T1000 (cell line): ENCODE data around the gene LUC7L.
A peak's percentile ranks its signal among the peaks of the same experiment; 100 is the strongest.
"Not testable (repeated sequence)": the region's sequence is repeated elsewhere in the genome, so short reads cannot be mapped to it uniquely, and the experiment has no call there.

Experiments used
- DNase-seq: peaks from one replicate; lab custom pipeline; 2025; ENCODE audit warnings: mixed read lengths; lab: John Stamatoyannopoulos, UW

Gene LUC7L, protein sequence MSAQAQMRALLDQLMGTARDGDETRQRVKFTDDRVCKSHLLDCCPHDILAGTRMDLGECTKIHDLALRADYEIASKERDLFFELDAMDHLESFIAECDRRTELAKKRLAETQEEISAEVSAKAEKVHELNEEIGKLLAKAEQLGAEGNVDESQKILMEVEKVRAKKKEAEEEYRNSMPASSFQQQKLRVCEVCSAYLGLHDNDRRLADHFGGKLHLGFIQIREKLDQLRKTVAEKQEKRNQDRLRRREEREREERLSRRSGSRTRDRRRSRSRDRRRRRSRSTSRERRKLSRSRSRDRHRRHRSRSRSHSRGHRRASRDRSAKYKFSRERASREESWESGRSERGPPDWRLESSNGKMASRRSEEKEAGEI

DNA sequence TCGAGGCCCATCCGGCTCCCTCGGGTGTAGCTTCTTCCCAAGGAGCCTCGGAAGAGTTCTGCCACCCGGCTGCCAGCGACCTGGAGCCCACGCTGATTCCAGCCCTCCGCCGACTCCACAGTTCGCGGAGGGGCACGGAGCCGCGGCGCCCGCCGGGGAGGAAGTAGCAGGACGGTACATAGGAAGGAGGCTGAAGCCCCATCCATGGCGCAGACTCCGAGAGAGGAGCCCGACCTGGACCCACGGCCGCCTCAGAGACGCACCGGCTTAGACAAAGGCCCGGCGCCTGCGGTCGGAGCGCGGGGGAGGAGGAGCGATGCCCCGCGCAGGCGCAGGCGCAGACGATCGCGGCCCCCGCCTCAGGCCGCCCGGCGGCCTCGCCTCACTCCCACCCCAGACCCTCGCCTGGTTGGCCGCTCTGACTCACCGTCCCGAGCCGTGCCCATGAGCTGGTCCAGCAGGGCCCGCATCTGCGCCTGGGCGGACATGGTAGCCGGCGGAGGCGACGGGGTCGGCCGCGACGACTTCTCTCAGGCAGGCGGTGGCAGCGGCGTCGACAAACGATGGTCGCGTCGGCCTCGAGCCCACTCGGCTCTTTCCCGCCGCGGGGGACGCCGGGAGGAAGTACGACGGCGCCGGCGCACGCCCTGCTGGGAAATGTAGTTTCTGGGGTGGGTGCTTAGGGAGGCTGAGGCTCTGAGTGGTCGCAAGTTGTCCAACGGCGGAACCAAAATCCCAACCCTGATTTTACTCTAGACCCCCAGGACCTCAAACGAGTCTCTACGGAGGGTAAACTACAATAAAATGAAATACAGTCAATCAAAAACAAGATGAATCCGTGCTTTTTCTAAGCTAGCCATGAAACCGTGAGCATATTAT is at the start of gene LUC7L:
TSS of gene LUC7L (minus strand) at position 598 of the 879 bp plus-strand sequence. CDS start at position 488, 110 bp downstream.
- DNase-seq: peak; percentile 93

DNA sequence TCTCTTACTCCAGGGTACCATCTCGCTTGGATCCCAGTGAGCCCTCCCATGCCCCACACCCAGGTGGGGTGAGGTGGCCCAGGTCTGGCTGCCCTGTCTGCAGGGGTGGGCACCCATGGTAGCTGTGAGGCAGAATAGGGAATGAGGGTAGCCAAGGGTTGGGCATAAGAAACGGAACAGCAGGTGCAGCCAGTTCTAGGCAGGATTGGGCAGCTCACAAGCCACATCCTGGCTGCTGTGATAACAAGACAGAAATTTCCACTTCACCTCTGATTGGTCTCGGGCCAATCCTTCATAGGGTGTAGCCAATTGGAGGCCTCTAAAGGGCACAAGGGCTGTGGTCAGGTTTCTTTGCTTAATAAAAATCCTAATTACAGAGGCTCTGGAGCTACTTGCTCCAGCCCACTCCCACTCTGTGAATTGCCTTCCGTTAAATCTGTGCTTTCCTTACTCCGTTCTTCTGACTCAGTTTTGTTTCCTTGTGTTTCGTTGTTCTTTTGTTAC is 49.7 kb upstream of the LUC7L start:
- no peak for DNase-seq

DNA sequence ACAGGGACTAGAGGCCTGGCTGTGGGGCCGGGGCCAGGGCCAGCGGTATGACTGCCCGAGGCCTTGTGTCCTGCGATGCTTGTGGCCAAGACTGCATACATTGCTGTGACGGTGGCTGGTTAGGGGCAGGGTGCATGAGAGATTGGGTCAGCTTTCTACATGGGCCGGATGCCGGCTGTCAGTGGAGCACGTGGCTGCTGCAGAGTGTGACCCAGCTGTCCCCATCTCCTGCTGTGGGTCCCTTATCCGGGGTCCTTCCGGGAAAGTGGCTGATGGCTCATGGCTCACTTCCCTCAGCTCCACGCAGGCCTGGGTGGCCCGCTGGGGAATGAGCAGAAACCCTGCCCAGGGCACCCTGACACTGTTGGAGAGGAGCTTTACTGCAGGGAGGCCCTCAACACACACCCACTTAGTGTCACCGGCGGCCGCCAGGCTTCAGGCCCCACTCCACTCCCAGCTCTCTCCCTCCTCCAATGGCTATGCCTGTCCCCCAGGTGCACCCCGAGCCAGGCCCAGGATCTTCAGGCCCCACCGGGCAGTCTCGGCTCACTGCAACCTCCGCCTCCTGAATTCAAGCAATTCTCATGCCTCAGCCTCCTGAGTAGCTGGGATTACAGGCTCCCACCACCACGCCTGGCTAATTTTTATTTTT is 47.3 kb upstream of the LUC7L start:
- DNase-seq: no peak

DNA sequence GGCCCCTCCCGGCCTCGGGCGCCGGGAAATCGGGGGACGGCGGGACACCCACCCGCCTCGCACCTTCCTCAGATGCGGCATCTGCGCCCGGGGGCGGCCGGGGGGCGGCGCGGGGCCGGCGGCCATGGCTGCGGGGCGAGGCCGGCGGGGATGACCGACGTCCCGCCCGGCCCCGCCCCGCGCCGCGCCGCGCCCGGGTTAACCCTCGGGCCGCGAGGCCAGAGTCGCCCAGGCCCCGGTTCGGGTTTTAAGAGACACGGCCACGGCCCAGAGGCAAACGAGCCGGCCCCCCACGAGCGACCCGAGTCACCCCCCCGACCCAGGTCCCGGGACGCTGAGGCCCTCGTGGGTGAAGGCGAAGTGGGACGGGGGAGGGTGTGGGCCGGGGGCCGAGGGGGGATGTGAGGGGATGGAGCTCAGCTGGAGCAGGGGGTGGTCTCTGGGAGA is 46.6 kb upstream of the LUC7L start, which contains the start of gene RGS11:
TSS of gene RGS11 (minus strand) at position 159 of the 447 bp plus-strand sequence. CDS start at position 126, 33 bp downstream.
- no peak for DNase-seq

DNA sequence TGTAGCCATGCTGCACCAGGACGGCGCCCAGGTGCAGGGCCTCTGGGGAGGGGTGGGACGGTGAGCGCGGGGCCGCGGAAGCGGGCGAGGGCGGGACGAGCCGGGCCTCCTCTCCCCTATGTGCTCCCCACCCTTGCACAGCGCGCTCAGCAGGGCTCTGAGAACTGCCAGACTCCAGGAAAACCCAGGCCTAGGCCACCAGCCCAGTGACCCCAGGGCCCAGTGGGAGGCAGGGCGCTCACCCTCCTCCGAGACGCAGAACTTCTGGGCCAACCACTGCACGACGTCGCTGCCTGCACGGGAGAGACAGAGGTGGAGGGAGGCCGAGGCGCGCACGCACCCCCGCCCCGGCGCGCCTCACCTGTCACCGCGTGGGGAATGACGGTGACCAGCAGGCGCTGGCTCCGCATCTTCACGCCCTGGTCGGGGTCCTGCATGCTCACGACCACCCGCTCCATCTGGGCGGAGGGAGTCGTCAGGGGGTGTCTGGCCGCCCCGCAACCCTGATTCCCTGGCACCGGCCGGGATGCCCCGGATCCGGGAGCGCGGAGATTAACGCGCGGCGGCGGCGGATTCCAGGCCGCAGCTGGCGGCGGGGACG is 45.9 kb upstream of the LUC7L start:
- DNase-seq: no peak

DNA sequence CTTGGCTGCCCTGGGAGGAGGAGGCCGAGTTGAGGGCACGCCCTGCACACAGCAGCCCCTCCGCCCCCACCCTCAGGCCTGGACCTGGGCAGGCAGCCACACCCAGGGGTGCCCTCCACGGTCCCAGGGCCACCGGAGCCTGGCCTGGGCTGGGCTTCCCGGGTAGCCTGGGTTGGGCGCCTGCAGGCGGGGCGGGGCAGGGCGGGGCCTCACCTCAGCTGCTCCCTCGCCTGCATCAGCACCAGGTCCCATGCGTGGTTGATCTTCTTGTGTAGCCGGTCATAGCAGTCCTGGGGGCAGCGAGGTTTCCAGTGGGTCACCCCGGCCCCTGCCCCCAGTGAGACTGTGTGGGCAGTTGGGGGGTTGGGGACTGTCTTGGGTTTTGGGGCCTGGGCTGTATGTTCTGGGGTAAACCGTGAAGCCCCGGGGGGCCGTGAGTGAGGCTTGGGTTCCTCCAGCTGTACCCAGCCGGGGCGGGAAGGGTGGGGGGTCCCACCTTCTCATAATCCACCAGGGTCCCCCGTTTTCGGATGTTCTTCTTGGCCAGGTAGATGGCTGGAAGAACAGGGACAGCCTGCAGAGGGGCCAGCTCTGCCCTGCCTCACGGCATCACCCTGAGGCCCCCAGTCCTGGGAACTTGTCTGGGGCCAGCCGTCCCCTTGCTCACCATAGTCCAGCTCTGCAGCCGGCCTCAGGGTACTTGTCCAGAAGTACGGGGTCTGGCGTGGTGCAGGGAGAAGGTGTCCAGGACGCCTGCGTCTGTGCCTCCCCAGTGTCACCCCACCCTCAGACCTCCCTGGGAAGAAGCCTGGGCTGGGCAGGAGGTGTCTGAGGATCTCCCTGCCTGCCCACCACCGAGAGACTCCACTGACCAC is 44.5 kb upstream of the LUC7L start:
- no peak for DNase-seq

DNA sequence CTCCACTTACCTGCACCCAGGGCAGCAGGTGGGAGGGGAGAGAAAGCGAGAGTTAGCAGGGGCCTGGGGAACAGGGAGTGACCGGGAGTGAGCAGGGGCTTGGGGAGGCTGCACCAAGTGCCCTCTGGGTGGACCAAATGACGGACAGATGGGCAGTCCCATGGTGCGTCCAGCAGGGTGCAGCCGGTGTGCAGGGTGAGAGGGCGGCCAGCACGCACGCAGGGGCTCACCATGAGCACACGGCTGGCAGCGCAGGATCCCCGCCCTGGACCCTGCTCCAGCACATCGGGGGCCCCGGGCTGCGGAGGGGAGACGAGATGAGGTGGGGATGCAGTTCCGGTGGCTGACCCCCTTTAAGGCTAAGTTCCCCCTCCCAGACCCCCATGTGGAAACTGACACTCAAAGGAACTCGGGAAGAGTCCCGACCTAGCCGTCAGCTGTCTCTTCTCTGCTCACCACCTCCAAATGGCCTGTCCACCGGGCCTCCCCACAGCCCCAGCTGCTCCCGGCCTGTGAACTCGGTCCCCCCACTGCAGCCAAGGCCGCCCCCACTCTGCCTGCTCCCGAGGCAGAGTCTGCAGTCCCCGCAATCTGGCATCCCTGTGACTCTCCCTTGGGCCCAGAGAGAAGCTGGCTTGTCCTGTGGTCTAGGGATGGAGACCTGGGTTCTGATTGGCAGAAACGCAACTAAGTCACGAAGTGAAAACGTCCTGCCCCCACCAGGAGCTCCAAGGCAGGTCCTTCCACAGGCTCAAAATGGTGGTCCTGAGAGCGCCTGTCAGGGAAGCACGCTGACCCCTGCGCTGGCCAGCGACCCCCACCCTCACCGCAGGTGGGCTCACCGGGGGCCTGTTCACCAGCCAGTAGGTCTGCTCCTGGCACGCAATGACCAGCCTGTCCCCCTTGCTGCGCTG is 43.6 kb upstream of the LUC7L start:
- DNase-seq: no peak

DNA sequence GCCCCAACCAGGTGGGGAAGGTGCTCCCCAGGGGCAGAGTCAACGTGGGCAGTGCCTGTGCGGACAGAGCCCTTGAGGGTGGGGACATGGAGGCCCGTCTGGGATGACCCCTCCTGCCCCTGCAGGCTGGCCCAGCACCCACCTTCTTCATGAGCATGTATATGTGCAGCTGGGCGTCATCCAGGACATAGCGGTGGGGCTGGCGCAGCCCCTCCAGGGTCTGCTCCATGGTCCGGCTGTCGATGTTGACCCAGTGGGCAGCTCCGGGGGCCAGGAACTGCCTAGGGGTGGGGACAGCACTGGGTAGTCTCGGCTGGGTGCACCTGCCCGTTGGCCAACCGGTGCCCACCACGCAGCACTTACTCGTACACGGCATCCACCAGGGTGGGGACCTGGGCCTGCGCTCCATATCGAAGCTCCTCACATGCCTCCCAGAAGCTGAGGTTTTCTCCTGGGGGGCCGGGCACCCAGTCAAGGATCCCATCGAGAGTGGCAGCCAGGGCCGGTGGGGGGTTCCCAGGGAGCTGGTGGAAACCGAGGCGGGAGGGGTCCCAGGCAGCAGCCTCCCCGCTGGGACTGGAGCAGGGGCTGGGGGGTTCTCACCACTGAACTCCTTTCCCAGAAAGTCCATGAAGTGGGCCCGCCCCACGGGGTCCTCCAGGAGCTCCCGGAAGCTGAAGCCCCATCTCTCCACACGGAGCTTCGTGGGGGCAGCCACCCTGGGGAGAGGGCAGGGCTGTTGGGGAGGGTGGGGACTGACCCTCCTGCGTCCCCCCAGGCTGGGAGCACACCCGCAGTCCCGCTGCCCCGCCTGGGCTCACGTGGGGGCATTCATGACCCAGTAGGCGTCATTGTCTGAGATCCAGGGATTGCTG is 41.4 kb upstream of the LUC7L start:
- DNase-seq: no peak

DNA sequence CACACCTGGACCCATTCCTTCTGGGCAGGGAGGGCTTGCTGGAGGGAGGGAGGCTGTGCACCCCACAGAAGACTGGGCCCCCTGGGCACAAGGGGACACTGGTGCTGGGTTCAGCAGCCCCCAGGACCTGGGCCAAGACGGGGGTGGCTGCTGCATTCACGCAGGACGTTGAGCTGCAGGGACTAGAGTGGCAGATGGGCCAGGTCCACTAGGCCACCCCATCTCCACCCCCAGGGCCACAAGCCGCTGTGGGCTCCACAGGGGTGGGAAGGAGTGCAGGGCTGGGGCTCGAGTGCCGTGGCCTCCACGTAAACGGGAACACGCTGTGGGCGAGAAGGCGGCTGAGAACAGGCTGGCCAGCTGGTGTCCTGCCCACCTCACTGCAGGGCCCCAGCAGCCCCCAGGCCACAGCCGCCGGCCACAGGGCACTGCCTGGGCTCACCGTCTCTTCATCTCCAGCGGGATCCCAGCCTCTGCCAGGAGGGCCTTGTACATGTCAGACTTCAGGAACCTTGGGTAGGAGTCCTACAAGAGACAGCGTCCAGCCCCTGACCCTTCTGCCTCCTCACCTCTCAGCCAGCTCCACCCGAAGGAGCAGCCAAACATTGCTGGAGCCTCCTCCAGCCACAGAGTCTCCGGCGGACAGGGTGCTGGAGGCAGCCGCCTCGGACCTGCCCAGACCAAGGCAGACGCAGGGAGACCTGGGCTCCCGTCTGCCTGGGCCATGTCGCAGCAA is 40.0 kb upstream of the LUC7L start:
- DNase-seq: no peak

DNA sequence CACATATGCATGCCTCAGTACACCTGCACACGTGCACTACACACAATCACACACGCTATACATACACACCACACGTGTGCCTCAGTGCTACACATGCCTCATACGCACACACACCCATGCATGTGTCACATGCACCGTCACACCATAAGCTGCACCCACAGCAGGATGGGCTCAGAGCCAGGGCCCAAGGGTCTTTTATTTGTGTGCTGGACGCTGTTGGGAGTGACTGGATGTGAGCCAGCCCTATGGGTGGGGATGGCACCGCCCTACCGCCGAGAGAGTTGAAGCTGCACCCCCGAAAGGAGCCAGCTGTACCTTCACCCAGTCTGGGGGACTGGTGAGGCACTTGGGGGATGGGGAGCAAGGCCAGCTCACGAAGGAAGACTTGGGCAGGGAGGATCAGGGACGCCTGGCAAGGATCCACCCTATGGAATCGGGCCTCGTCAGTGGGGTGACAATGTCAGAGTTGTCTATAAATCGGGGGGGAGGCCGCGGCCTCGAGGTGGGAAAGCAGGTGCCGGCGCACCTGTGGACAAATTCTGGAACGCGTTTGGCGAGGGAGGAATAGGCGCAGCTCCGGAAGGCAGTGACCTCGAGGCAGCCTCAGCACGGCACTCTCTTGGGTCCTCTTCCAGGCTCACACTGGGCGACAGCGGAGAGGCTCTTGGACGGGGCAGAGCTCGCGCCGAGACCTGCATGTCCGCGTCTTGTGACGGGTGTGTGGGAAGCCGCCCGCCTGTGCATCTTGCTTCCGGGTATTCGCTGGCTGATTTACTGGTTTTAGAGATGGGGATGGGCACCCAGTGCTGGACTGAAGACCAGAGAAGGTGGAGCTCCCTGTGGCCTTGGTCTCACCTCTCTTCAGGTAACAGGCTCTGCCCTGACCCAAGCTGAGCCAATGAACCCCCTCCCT is 39.1 kb upstream of the LUC7L start:
- DNase-seq: no peak

DNA sequence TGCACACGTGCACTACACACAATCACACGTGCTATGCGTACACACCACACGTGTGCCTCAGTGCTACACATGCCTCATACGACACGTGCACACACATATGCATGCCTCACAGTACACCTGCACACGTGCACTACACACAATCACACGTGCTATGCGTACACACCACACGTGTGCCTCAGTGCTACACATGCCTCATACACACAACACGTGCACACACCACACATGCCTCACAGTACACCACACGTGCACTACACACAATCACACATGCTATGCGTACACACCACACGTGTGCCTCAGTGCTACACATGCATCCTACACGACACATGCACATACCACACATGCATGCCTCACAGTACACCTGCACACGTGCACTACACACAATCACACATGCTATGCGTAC is 38.3 kb upstream of the LUC7L start:
- DNase-seq: not testable (repeated sequence)

DNA sequence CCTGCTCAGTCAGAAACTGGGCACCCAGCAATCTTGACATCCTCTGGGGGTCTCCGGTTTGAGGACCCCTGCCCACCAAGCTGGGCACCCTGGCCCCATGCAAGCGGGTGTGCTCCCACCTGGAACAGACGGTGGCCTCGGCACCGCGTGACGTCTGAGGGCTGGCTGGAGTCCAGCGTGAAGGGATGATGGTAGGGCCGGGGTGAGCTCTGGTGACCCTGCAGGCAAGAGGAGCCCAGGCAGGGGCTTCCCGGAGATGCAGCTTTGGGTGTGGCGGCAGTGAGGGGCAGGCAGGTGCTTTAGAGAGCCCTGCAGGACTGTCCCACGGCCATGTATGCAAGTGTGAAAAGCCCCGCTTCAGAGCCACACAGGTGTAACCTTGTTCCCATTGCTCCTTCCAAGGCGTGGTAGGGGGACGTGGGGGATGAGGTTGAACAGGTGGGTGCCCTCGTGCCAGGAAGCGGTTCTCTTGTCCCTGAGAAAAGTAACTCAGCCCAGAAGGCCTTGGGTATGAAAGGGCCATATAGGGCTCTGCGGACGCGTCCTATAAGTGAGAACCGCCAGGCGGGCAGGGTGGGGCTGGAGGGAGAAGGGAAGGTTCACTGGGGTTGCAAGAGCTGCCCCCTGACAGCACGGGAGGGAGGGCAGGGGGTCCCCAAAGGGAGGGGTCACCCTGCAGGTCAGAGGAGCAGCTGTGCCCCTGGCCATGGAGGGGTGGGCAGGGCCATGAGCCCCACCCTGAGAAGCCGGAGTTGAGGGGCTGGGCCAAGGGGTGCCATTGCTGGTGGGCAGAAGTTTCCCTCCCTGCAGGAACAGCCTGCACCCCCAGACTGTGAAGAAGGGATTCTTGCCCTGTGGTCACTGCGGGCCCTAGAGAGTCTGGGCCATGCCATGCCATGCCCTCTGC is 37.3 kb upstream of the LUC7L start:
- no peak for DNase-seq

DNA sequence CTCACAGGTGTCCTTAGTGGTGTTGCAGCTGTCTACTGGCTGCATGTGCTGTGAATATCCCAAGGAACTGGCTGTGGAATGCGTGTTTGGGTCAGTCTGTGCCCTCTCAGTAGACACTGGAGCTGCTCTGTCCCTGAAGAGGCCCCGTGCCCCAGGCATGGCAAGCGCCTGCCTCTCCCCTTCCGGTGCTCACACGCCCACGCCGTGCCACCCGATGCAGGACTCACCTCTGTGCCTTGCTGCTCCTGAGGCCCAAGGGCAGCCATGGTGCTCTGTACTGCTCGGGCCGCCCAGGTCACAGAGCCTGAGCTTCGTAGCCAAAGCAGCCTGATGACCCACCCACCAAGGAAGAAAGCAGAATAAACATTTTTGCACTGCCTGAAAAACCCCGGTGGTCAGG is 36.5 kb upstream of the LUC7L start:
- no peak for DNase-seq

DNA sequence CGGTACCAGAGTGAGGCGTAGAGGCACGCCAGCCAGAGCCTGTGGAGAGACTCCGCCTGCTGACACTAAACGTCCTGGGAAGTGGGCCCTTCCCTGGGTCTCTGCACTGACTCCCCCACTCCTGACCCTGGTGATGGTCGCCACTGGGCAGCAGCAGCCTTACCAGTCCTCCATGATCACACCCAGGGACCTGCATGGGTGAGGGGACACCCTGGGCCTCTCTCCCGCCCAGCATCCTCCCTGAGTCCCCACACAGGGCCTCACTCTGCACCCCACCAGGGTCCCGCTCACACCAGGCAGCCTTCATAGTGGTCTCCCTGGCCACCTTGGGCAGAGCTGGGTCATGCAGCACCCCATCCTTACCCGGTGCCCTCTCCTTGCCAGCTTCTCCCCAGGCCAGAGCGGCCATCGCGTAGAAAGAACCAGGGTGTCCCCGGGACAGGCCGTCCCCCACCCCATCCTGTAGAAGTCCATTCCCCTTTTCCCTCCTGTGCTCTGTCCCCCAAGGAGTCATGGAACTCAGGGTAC is 35.8 kb upstream of the LUC7L start:
- DNase-seq: no peak

DNA sequence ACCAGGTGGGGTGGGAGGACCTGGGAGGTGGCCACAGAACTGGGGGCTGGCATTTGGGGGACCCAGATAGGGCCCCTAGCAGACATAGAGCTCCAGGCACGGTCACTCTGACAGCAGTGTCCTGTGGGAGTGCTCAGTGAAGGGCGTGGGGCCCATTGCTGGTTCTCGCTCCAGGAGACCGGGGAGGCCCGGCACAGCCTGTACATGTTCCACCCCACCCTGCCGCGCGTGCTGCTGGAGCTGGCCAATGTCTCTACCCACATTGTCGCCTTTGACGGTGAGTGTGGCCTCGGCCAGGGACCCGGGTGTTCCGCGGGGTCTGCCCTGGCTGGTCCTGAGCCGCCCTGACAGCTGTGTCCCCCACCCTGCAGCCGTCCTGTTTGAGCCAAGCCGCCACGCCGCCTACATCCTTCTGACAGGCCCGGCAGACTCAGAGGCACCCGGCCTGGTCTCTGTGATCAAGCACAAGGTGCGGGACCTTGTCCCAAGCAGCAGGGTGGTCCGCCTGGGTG is 35.2 kb upstream of the LUC7L start:
- no peak for DNase-seq
